Loucy (cell line): ENCODE measurements around the gene TMEM129.
"Not testable (repeated sequence)": the region's sequence is repeated elsewhere in the genome, so short reads cannot be mapped to it uniquely, and the experiment has no call there.

Source experiments
- H2AFZ ChIP-seq: fragments of 200-600 bp; sonication (generic); 2 replicates; pipeline ENCODE4 v1.6.0; 2016; ENCODE audit warnings: antibody characterized with exemption, mild to moderate bottlenecking, low read length, moderate library complexity
- H3F3A ChIP-seq: fragments of 200-600 bp; 2 replicates; pipeline ENCODE4 v1.6.0; 2016; ENCODE audit warnings: antibody characterized with exemption, low read depth, mild to moderate bottlenecking
- H3K27me3 ChIP-seq: fragments of 200-600 bp; sonication (generic); 2 replicates; pipeline ENCODE4 v1.6.1; 2014; ENCODE audit warnings: low read length, mild to moderate bottlenecking; ENCODE audit not compliant: insufficient read depth, poor library complexity, severe bottlenecking
- H3K36me3 ChIP-seq: fragments of 200-600 bp; sonication (generic); 2 replicates; pipeline ENCODE4 v1.6.1; 2016; ENCODE audit warnings: low read length; ENCODE audit not compliant: insufficient read depth
- H3K4me1 ChIP-seq: fragments of 200-600 bp; sonication (generic); 2 replicates; pipeline ENCODE4 v1.5.1; 2014; ENCODE audit warnings: low read length, mild to moderate bottlenecking; ENCODE audit not compliant: insufficient read depth, poor library complexity, severe bottlenecking
- H3K4me2 ChIP-seq: fragments of 200-600 bp; sonication (generic); 2 replicates; pipeline ENCODE4 v1.6.0; 2014; ENCODE audit warnings: antibody characterized with exemption, low read length, low read depth, mild to moderate bottlenecking; ENCODE audit not compliant: poor library complexity, severe bottlenecking
- H3K4me3 ChIP-seq: fragments of 200-600 bp; sonication (generic); 2 replicates; pipeline ENCODE4 v1.5.1; 2014; ENCODE audit warnings: low read length, mild to moderate bottlenecking, mixed read lengths; ENCODE audit not compliant: poor library complexity, severe bottlenecking
- H3K79me2 ChIP-seq: fragments of 200-600 bp; sonication (generic); 2 replicates; pipeline ENCODE4 v1.6.1; 2014; ENCODE audit warnings: low read length; ENCODE audit not compliant: insufficient read depth
- H3K9ac ChIP-seq: fragments of 200-600 bp; sonication (generic); 2 replicates; pipeline ENCODE4 v1.6.0; 2014; ENCODE audit warnings: mild to moderate bottlenecking, low read depth, low read length, moderate library complexity; ENCODE audit not compliant: poor library complexity, severe bottlenecking
- H3K9me2 ChIP-seq: fragments of 200-600 bp; sonication (generic); replicated peaks from 2 replicates; pipeline ENCODE4 v1.6.1; 2016; ENCODE audit warnings: low read depth, low read length, mixed read lengths
- H3K9me3 ChIP-seq: fragments of 200-600 bp; sonication (generic); 2 replicates; pipeline ENCODE4 v1.6.1; 2014; ENCODE audit warnings: mild to moderate bottlenecking, antibody characterized with exemption, low read length, low read depth; ENCODE audit not compliant: insufficient read depth
- H4K20me1 ChIP-seq: fragments of 200-600 bp; sonication (generic); 2 replicates; pipeline ENCODE4 v1.6.0; 2014; ENCODE audit warnings: antibody characterized with exemption, low read length, mild to moderate bottlenecking; ENCODE audit not compliant: insufficient read depth, poor library complexity, severe bottlenecking
- EZH2phosphoT487 ChIP-seq: fragments of 200-600 bp; IDR thresholded peaks from 2 replicates; pipeline ENCODE4 v1.6.1; 2018; ENCODE audit warnings: antibody characterized with exemption, mild to moderate bottlenecking, moderate library complexity, borderline replicate concordance
- TF ChIP-seq, protein P1 (sequence below): fragments of 200-600 bp; sonication (generic); conservative IDR thresholded peaks from 2 replicates; pipeline ENCODE4 v1.5.1; 2014; ENCODE audit warnings: mild to moderate bottlenecking, antibody characterized with exemption, low read length

The TMEM129 gene

DNA sequence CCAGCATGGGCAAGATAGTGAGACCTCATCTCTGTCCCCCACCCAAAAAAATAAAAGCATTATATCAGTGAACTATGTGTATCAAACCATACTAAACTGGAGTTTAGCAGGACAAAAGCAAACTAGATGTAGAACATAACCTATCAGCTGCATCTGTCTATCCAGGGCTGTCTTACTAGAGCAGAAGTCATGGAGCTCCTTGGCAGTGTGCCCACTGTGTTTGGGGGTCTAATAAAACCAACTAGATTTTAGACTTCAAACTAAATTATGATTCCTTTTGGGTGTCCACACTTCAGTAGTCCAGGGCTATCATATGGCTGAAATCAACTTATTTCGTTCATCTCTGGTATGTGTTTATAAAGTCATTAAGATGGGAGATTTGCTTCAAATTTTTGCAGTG lies 17.3 kb downstream of the TMEM129 start:
- Histone ChIP-seq H3F3A (no peaks in the 10 kb centered on the region), H3K4me3 (no peak overlapping the region), H2AFZ (no peak overlapping the region), H3K36me3 (peaks cover 68% of the 10 kb centered on the region), H3K9ac (no peak overlapping the region), H3K9me2 (no peaks in the 10 kb centered on the region), H3K4me2 (peak overlapping the region; percentile 18), H3K4me1 (peaks cover 24% of the 10 kb centered on the region), H3K79me2 (peaks cover 82% of the 10 kb centered on the region), H3K9me3 (no peaks in the 10 kb centered on the region), H3K27me3 (no peaks in the 10 kb centered on the region), H4K20me1 (peaks cover 72% of the 10 kb centered on the region)
- TF ChIP-seq, protein P1, sequence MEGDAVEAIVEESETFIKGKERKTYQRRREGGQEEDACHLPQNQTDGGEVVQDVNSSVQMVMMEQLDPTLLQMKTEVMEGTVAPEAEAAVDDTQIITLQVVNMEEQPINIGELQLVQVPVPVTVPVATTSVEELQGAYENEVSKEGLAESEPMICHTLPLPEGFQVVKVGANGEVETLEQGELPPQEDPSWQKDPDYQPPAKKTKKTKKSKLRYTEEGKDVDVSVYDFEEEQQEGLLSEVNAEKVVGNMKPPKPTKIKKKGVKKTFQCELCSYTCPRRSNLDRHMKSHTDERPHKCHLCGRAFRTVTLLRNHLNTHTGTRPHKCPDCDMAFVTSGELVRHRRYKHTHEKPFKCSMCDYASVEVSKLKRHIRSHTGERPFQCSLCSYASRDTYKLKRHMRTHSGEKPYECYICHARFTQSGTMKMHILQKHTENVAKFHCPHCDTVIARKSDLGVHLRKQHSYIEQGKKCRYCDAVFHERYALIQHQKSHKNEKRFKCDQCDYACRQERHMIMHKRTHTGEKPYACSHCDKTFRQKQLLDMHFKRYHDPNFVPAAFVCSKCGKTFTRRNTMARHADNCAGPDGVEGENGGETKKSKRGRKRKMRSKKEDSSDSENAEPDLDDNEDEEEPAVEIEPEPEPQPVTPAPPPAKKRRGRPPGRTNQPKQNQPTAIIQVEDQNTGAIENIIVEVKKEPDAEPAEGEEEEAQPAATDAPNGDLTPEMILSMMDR = no peak
- no peak for TF ChIP-seq EZH2phosphoT487

- peaks cover 57% of the 10 kb centered on the region for H4K20me1 ChIP-seq
- H3K9ac ChIP-seq, H3K9me2 ChIP-seq, H3K27me3 ChIP-seq, H2AFZ ChIP-seq, H3K9me3 ChIP-seq, H3F3A ChIP-seq, H3K4me2 ChIP-seq, H3K4me3 ChIP-seq: not testable (repeated sequence)
- H3K4me1 ChIP-seq = peaks cover 15% of the 10 kb centered on the region
- H3K79me2 ChIP-seq = peaks cover 65% of the 10 kb centered on the region
- H3K36me3 ChIP-seq = peaks cover 84% of the 10 kb centered on the region
Observed at GRCh38 chr4:1701671-1702070, 19.5 kb downstream of the TMEM129 start.

DNA sequence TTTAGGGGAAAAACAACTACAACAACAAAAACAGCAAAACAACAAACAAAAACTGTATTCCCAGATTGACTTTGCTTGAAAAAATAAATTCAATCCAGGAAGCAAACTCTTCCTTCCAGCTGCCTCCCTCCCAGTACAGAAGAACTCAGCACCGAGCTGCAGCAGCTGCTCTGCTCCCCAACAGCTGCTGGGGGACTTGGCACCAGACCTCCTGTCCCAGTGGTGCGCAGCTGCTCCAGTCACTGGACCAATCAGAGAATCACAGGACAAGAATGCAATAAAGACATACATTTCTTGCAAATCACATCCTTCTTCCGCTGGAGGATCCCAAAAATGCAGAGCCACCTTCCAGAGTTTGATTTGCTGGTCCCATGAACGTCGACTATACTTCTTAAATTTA lies 25.2 kb downstream of the TMEM129 start:
- TF ChIP-seq, protein P1 = no peak
- TF ChIP-seq EZH2phosphoT487 = no peak
- Histone ChIP-seq H3K79me2 (peaks cover 7% of the 10 kb centered on the region), H3K4me2 (no peak overlapping the region), H3K9ac (no peak overlapping the region), H3K4me3 (no peak overlapping the region), H3K36me3 (peaks cover 89% of the 10 kb centered on the region), H3K27me3 (no peaks in the 10 kb centered on the region), H4K20me1 (peaks cover 17% of the 10 kb centered on the region), H3K9me2 (no peaks in the 10 kb centered on the region), H2AFZ (no peak overlapping the region), H3K4me1 (no peaks in the 10 kb centered on the region), H3K9me3 (no peaks in the 10 kb centered on the region), H3F3A (no peaks in the 10 kb centered on the region)

GRCh38 chr4:1693131-1693896 lies 27.8 kb downstream of the TMEM129 start:
- Histone ChIP-seq H3K27me3 (no peaks in the 10 kb centered on the region), H3K4me1 (no peaks in the 10 kb centered on the region), H3K9me2 (no peaks in the 10 kb centered on the region), H2AFZ (no peak overlapping the region), H3K79me2 (no peaks in the 10 kb centered on the region), H3K9me3 (no peaks in the 10 kb centered on the region), H3K36me3 (peaks cover 71% of the 10 kb centered on the region), H3K4me2 (no peak overlapping the region), H3K4me3 (no peak overlapping the region), H3K9ac (no peak overlapping the region), H3F3A (no peaks in the 10 kb centered on the region), H4K20me1 (peaks cover 8% of the 10 kb centered on the region)
- TF ChIP-seq EZH2phosphoT487 = no peak
- TF ChIP-seq, protein P1 = peak; percentile 98
